ENCODE results near the gene TMEM151A.
"Not testable (repeated sequence)": the region's sequence is repeated elsewhere in the genome, so short reads cannot be mapped to it uniquely, and the experiment has no call there.

The TMEM151A gene

DNA sequence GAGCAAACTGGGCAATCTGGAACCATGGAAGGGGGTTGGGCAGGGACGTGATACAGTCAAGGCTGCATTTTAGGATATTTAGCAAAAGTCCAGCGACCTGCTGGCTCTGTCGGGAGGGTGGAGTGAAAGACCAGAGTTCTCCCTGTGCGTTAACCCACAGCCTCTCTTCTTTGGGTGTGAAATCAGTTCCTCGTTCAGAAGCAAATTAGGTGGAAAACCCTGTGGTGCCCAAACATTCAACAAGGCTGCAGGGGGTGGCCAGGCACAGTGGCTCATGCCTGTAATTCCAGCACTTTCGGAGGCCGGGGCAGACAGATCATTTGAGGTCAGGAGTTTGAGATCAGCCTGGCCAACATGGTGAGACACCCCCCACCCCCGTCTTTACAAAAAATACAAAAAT is 5.9 kb downstream of the TMEM151A start:
- in situ Hi-C loops (cut with MboI; ENCODE audit: low sequenced_read_pairs) = no loop called here

DNA sequence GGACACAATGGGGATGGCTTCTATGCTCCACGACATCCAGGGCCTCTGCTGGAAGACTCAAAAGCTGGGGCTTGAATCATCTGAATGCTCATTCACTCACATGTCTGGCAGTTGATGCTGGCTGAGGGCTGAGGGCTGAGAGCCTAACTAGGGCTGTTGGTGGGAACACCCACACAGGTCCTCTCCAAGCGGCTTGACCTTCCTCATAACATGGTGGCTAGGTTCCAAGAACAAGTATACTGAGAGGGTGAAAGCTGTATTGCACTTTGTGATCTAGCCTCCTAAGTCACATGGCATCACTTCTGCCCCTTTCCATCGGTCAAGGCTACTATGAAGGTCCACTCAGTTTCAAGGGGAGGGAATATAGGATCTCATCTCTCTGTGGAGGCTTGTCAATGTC is 7.5 kb downstream of the TMEM151A start:
- in situ Hi-C loops (cut with MboI; ENCODE audit: low sequenced_read_pairs) = no loop called here

DNA sequence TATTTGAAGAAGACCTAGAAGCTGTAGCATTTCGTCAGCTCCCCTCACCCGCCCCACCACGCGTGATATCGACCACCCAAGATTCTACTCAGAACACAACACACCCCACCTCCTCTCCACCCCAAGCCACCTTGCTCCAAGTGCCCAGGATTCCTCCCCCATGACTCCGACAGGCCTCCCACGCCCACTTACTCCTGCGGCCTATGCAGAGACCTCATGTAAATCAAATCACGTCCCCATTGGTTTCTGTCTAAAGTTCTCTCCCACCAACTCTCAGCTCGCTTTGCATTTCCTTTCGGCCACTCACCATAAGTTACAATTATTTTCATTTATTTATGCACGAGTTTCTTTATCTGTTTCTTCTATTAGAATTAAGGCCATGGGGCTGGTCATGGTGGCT is 11.0 kb downstream of the TMEM151A start:
- in situ Hi-C loops (cut with MboI; ENCODE audit: low sequenced_read_pairs) = no loop called here

DNA sequence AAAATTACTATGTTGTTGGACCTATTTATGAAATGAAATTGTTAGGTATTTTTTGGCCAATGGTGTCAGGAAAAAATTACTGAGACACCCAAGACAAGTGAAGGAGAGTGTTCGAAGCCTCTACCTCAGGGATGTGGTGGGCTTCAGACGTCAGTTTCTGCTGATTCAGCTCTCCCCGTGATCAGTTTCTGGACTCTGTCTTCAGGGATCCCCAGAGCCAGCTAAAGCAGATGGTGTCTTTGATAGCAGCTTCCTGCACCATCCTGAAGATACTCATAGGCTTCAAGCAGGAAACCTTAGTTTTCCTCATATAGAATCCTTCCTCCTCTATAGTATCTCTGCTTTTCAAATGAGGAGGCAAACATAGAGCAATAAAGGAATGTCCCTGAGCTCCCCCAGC is 17.8 kb downstream of the TMEM151A start:
- in situ Hi-C loops (cut with MboI; ENCODE audit: low sequenced_read_pairs) = no loop called here

DNA sequence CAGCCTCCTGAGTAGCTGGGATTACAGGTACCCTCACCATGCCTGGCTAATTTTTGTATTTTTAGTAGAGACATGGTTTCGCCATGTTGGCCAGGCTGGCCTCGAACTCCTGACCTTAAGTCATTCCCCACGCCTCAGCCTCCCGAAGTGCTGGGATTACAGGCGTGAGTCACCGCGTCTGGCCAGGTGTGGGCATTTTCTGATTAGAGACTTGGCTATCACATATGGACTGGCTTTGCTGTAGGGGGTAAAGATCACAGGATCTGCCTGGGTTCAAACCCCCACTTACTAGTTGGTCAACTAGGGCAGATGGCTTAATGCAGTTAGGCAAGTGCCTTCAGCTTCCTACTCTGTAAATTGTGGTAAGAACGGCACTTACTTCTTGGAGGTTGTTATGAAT is 18.6 kb downstream of the TMEM151A start:
- in situ Hi-C loops (cut with MboI; ENCODE audit: low sequenced_read_pairs) = no loop called here

DNA sequence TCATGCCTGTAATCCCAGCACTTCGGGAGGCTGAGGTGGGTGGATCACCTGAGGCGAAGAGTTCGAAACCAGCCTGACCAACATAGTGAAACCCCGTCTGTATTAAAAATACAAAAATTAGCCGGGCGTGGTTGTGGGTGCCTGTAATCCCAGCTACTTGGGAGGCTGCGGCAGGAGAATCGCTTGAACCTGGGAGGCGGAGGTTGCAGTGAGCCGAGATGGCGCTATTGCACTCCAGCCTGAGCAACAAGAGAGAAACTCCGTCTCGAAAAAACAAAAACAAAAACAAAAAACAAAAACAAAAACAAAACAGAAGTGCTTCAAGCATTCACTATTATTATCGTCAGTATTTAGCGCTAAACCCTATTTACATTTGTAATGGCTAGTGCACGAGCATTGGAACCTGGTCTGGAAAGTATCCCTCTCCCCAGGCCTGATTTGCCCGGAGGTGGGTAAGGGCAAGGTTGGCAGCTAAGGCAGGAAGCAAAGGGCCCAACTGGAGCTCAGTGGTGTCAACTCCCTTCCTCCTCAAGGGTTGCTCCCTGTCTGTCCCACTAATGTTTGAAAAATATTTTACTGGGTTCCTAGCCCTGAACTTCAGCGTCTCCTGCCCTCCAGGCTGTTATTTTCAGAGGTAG is 19.2 kb downstream of the TMEM151A start:
- in situ Hi-C loops (cut with MboI; ENCODE audit: low sequenced_read_pairs) = not testable (repeated sequence)

DNA sequence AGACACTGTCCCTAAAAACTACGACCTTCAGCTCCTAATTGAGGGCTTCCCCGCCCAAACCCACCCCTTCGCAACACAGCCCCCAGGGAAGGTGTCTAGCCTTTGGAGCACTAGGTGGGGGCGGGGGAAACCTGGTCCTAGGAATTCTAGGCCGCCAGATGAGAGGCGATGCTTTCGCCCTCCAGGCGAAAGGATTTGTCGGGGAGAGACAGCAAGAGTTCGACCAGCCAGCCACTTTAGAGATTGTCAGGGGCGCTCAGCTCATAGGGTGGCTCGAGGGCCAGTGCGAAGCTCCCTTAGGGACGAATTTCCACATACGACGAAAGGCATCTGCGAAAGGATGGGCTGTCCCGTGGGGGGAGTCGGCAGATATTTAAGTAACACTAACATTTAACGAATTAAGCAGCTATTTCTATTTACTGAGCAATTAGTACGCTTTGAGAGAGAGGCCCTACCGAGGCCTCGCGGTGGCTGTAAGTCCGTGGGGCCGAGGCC is 19.8 kb downstream of the TMEM151A start:
- in situ Hi-C loops (cut with MboI; ENCODE audit: low sequenced_read_pairs) = no loop called here

DNA sequence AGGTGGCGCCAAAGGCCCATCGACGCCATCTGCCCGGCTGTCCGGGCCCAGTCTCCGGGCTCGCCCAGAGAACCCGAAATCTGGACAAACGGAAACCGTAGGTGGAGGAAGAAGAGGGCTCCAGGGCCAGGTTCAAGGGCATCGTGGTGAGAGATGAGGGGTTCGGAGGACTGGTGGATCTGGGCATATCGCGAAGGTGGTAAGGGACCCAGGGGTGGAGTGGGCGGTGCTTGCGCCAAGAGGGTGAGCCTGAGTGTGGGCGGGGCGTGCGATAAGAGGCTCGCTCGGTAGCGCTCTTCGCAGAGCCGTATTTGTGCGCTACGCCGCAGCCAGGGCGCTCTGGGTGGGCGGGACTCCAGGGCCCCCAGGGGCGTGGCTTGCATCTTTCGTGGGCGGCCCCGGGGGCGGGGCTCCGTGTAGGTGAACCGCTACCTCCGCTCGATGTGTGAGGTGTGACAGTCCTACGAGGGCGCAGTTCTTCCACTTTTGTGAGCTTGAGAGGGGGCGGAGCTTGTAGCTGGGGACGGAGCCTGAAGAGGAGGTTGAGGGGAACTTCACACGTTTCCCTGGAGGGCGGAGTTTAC is 20.4 kb downstream of the TMEM151A start:
- in situ Hi-C loops (cut with MboI; ENCODE audit: low sequenced_read_pairs) = no loop called here

DNA sequence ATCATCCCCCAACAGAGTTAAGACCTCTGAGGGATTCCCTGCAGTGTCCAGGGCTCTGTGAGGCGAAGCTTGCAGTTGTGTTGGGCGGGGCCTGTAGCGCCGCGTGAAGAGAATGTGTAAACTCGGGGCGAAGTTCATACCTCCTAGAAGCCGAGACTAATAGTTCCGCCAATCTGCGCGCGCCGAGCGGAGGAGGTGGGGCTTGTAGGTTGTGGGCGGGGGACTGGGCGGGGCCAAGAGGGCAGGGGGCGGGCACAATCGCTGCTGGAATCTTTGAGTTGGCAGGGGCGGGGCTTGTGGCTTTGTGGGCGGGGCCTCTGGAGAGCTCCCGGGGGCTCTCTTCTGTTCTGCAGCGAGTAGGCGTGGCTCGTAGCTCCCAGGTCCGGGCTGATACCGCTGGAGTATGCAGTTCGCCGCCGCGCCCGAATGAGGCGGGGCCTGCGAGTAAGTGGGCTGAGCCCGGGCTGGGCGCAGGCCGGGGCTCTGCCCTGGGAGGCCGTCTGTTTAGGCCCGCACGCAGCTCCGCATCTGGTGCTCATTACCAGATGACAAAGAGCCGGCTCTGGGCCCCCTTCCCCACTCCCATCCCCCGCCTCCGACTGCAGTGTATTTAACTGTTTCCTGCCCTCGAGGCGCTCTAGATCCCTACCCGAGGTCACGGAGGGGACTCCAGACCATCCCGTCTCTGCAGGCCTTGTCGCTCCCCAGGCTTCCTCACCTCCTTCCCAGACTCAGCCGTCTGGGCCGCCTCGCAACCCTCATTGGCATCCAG is 21.0 kb downstream of the TMEM151A start:
- in situ Hi-C loops (cut with MboI; ENCODE audit: low sequenced_read_pairs) = no loop called here

DNA sequence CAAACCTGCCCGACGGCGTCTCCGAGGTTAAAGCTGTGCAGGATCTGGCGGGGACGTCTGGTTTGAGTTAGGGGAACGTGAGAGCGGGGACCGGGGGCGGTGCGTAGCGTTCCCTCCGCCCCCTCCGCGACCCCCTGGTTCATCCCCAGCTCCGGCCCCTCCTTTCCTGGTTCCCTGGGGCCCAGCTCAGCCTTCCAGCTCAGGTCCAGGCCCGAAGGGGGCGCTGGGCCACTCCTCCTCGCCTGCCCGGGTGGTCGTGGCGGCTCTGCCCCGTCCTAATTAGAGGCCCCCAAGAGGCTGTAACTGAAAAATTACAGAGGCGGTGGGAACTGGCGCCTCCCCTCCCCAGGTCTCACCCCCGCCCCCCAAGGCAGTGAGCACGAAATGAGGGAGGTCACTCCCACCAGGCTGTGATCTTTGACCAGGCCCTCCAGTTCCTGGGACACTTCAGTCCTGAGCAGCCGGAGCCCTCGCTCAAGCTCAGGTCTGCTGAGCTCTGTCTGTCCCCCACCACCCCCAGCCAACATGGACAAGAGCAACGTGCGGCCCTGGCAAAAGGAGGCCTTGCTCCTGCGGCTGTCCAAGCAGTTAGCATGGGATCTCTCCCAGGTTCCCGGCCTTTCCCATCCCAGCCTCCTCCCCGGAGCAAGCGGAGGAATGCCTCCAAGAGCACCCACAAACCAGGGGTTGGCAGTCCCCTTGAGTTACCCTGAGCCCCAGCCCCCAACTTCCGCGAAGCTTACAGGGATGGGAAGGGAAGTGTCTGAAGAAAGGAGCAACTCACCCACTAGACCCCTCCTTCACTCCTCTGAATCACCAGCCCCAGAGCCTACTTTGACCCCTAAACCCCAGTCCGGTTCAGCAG is 21.9 kb downstream of the TMEM151A start:
- in situ Hi-C loops (cut with MboI; ENCODE audit: low sequenced_read_pairs) = no loop called here

DNA sequence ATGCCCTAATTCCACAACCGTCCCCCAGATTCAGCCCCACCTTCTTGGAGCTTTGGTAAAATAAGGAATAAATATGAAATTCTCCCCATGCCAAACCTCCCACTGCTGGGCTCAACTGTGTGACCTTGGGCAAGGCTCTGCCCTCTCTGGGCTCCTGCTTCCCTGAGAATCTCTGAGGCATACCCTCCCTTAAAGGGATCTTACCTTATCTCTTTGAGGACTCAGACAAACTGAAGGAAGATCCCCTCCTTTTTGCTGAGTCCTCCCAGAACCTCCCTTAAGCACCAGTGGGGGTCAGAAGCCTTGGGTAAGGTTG is 22.4 kb downstream of the TMEM151A start:
- in situ Hi-C loops (cut with MboI; ENCODE audit: low sequenced_read_pairs) = no loop called here

DNA sequence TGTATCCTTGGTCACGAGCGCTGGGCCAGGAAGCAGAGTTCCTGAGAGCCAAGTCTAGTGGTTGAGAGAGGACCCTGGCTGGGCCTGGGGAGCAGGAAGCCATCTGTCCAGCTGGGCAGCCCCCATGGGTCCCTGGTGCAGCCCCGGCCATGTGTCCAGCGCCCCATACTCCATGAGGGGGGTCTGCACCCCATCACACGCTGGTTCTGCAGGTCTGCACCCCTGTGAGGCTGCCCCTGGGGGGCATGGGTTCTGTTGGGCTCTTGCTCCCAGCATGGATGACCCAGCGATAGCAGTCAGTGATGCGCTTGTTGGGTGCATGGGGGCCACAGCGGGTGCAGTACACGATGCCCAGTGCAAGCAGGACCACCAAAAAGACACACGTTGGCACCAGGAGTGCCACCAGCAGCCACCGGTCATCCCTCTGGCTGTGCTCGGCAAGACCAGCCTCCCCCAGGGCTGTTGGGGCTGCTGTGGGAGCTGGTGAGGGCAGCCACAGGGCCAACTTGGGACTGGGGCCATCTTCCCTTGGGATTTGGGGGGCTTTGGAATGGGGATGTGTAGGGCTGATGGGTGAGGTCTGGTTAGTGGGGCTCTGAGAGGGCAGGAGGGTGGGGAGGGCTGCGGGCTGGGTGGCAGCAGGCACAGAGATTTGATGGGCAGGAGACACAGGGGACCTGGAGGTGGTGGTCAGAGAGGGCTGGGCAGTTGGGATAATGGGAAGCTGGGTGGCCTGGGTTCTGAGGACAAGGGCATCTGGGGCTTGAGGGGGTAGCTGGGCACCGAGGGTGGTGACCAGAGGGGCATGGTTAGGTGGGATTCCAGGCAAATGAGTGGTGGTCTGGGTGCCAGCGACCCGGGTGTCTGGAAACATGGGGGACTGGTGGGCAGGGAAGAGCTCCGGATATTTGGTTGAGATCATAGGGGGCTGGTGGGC is 23.1 kb downstream of the TMEM151A start:
- in situ Hi-C loops (cut with MboI; ENCODE audit: low sequenced_read_pairs) = no loop called here

DNA sequence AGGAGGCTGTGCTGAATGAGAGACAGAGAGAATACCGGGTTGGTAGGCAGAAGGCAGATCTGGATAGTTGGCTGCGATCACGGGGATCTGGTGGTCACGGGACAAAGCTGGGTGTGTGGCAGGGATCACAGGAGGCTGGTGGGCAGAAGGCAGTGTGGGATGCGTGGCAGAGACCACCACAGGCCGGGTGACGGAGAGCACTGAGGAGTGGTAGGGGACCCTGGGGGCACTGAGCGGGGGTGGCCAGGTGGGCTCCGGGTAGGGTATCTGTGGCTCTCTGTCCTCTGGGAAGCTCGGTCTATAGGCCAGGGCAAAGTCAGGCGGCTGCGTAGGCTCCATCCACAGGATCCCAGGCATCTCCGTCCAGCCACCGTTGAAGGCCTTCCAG is 23.8 kb downstream of the TMEM151A start:
- in situ Hi-C loops (cut with MboI; ENCODE audit: low sequenced_read_pairs) = no loop called here

DNA sequence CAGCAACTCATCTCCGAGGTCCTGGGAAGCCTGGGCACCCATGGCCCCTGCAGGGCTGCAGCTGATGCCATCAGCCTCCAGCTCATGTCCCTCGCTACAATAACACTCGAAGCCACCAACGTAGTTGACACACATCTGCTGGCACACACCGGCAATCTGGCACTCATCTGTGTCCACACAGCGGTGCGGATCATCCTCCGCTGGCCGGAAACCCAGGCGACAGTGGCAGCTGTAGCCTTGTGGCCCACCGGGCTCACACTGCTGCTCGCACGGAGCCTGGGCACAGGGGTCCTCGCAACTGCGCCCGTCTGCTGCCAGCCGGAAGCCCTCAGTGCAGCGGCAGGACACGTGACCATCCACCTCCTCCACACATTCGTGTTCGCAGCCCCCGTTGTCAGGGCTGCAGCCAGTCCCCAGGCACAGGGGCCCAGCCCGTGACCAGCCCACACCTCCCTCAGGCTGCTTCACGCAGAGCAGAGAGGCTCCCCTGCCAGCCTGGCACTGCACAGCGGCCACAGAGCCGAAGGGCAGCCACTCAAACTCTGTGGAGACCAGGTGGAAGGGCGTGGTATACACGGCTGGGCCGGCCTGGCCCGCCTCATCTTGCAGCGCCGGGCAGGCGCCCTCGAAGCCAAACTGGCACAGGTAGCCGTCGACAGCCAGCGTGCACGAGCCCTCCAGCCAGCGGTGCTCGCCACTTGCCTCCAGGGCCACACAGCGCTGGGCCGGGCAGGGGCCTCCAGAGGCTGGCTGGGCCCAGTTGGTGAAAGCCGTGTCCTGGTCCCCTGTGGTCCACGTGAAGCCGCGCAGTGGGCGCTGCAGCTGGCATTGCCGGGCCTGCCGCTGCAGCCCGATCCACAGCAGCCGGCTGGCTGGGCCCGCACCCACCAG is 24.5 kb downstream of the TMEM151A start:
- in situ Hi-C loops (cut with MboI; ENCODE audit: low sequenced_read_pairs) = no loop called here

DNA sequence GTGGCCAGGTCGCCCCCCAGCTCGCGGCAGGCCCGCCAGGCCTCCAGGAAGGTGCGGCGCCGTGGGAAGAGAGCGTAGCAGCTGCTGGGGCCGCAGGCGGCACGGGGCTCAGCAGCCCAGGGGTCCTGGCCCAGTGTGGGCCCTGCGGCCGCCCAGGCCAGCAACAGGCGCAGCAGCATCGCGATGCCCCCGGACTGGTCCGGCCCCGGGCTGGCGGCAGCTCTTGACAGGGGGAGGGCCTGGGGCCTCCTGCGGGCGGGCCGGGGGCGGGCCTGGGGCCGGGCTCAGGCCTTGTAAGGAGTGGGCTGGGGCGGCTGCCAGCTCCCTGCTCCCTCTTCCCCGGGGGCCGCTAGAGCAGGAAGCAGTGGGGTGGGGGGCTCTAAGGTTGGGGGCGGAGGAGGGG is 25.2 kb downstream of the TMEM151A start, which contains the start of gene CD248:
TSS of gene CD248 (minus strand) at position 196 of the 403 bp plus-strand sequence. CDS start at position 179, 17 bp downstream.
- in situ Hi-C loops (cut with MboI; ENCODE audit: low sequenced_read_pairs) = no loop called here

DNA sequence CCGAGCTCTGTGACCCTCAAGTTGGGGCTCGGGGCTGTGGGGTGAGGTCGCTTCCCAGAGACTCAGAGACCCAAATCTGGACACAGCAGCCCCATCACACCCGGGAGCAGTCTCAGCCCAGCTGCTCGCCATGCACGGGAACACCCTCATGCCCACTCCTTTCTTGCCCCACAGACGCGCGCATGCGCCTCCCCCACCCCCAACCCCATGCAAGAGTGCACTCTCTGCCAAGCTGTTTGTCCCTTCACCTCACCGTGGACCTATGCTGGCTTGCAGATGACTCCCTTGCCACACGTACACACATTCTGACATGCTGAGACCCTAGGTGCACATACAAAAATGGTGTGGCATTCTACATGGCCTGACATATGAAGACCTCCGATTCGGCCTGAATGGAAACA is 25.6 kb downstream of the TMEM151A start:
- in situ Hi-C loops (cut with MboI; ENCODE audit: low sequenced_read_pairs) = no loop called here

DNA sequence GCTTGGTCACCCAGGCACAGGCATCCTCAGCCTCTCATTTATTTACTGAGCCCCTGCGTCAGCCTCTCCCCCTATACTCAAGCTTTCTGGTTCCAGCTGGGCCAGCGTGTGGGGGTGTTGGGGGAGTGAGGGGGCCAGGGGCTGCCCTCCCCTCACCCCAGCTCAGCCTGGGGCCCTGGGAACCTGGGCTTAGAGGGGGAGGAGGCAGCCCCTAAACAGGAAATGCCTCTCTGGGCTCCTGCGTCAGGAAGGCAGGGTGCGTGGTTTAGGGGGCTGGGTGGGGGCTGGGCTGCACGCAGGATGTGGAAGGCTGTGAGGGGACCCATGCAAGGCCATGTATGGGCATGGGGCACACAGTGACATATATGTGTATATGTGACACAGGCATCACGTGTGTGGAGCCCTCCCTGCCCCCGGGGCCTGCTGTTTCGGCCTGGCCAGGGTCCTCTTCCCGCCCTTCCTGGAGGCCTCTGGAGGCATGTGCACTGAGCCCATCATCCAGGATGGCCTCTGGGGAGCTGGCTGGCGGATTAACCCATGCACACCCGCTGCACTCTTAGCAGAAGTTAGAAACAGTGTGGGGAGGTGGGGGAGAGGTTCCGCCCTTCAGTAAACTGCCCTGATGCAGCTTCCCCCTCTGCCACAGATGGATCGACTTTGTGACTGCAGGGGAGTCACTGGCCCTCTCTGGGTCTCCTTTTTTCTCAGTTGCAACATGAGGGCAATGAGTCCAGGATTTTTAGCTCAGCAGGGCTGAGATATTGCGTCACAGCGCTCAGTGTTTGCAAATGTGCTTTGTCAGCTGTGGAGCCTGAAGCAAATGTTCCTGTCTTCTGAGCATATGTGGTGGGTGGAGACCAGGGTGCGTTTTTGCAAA is 26.3 kb downstream of the TMEM151A start:
- in situ Hi-C loops (cut with MboI; ENCODE audit: low sequenced_read_pairs) = no loop called here

DNA sequence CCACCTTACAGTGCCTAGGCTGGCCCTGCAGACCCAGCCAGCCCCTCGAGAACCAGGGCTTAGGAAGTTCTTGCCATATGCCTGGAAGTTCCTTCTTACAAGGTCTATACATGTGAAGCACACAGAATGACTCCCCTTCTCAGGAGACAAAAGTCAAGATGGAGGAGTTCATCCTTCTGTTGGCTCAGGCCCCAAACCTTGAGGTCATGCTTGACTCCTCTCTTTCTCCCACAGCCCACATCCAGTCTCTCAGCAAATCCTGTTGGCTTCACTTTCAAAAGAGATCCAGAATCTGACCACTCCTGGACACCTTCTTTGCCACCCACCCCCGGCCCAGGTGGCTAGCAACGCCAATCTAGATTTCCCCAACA is 26.9 kb downstream of the TMEM151A start:
- in situ Hi-C loops (cut with MboI; ENCODE audit: low sequenced_read_pairs) = no loop called here

All from HL-60/S4 (cell line).